ENCODE measurements around the gene GRK5. TPM values are rescaled to one million over a fixed set of nuclear protein-coding genes. Genes with fewer than 3 reads are reported as not detected.

The GRK5 gene
- total RNA-seq, 1 experiment from 2014 or later = 4.8 TPM

DNA sequence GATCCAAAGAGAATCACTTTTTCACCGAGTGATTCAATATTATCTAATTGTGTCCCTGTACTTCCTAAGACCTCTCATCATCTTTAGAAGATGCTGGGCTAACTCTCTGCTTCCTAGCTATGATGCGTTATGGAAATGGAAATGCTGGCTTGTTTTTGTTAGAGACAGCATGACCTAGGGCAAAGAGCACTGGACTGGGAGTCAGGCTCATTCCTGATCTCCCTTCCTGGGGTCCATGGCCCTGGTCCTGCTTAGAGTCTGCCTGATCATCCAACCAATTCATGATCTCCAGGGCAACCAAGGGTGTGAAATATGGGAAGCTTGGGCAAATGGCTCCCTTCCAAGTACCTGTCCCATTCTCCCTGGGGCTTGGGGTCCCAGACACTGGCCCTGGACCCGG, 198.8 kb downstream of the GRK5 start:
- BruUV-seq (replicated peaks) = no TSS peak
- Histone ChIP-seq H3K36me3 (ENCODE audit: low read depth) (no peaks in the 10 kb centered on the region), H3F3A (ENCODE audit: insufficient read depth, low read depth) (no peaks in the 10 kb centered on the region), H3K4me1 (replicated peaks; ENCODE audit: insufficient read depth) (no peaks in the 10 kb centered on the region), H3K4me3 (no peak overlapping the region), H3K9me3 (ENCODE audit: insufficient read depth, low read depth) (no peaks in the 10 kb centered on the region), H3K4me2 (no peak overlapping the region), H3K9me2 (ENCODE audit: insufficient read depth) (no peaks in the 10 kb centered on the region), H3K79me2 (ENCODE audit: low read depth) (no peaks in the 10 kb centered on the region), H3K27ac (no peak overlapping the region), H3K27me3 (ENCODE audit: insufficient read depth, low read depth) (no peaks in the 10 kb centered on the region), H2AFZ (no peak overlapping the region), H4K20me1 (ENCODE audit: insufficient read depth) (no peaks in the 10 kb centered on the region)
- no peak for DNase-seq
- ChIA-PET POLR2A (ENCODE audit: unreplicated experiment) (no interaction called here), CTCF (no interaction called here)
- intact Hi-C loops (cut with micrococcal nuclease; ENCODE audit: unreplicated experiment) = no loop called here
- no peak for TF ChIP-seq EZH2 (IDR thresholded peaks at IDR 0.05; ENCODE audit: low read depth)
- TF ChIP-seq, protein P1, sequence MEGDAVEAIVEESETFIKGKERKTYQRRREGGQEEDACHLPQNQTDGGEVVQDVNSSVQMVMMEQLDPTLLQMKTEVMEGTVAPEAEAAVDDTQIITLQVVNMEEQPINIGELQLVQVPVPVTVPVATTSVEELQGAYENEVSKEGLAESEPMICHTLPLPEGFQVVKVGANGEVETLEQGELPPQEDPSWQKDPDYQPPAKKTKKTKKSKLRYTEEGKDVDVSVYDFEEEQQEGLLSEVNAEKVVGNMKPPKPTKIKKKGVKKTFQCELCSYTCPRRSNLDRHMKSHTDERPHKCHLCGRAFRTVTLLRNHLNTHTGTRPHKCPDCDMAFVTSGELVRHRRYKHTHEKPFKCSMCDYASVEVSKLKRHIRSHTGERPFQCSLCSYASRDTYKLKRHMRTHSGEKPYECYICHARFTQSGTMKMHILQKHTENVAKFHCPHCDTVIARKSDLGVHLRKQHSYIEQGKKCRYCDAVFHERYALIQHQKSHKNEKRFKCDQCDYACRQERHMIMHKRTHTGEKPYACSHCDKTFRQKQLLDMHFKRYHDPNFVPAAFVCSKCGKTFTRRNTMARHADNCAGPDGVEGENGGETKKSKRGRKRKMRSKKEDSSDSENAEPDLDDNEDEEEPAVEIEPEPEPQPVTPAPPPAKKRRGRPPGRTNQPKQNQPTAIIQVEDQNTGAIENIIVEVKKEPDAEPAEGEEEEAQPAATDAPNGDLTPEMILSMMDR (conservative IDR thresholded peaks at IDR 0.05) = no peak

GRCh38 chr10:119406601-119407253, 199.4 kb downstream of the GRK5 start:
- H3K36me3 ChIP-seq (ENCODE audit: low read depth) = no peaks in the 10 kb centered on the region
- no peak for TF ChIP-seq EZH2 (IDR thresholded peaks at IDR 0.05; ENCODE audit: low read depth)
- TF ChIP-seq, protein P1 (conservative IDR thresholded peaks at IDR 0.05) = no peak
- H2AFZ ChIP-seq = no peak overlapping the region
- DNase-seq = no peak
- ChIA-PET POLR2A (ENCODE audit: unreplicated experiment) (no interaction called here), CTCF (interaction anchor here (0.6 kb wide), 1 partner anchor 103 kb away, joined by 5 read pairs; no protein-coding TSS in a partner anchor)
- no peaks in the 10 kb centered on the region for H3K9me2 ChIP-seq (ENCODE audit: insufficient read depth)
- H3F3A ChIP-seq (ENCODE audit: insufficient read depth, low read depth) = no peaks in the 10 kb centered on the region
- H3K27me3 ChIP-seq (ENCODE audit: insufficient read depth, low read depth) = no peaks in the 10 kb centered on the region
- no peaks in the 10 kb centered on the region for H4K20me1 ChIP-seq (ENCODE audit: insufficient read depth)
- no TSS peak for BruUV-seq (replicated peaks)
- H3K4me3 ChIP-seq = no peak overlapping the region
- no peak overlapping the region for H3K4me2 ChIP-seq
- H3K27ac ChIP-seq = no peak overlapping the region
- no peaks in the 10 kb centered on the region for H3K4me1 ChIP-seq (replicated peaks; ENCODE audit: insufficient read depth)
- H3K9me3 ChIP-seq (ENCODE audit: insufficient read depth, low read depth) = no peaks in the 10 kb centered on the region
- intact Hi-C loops (cut with micrococcal nuclease; ENCODE audit: unreplicated experiment) = no loop called here
- no peaks in the 10 kb centered on the region for H3K79me2 ChIP-seq (ENCODE audit: low read depth)

GRCh38 chr10:119407254-119407777, 199.9 kb downstream of the GRK5 start:
- Histone ChIP-seq H3K9me3 (ENCODE audit: insufficient read depth, low read depth) (no peaks in the 10 kb centered on the region), H3K9me2 (ENCODE audit: insufficient read depth) (no peaks in the 10 kb centered on the region), H3K27ac (no peak overlapping the region), H3K4me3 (no peak overlapping the region), H3K27me3 (ENCODE audit: insufficient read depth, low read depth) (no peaks in the 10 kb centered on the region), H3K79me2 (ENCODE audit: low read depth) (no peaks in the 10 kb centered on the region), H4K20me1 (ENCODE audit: insufficient read depth) (no peaks in the 10 kb centered on the region), H3K4me2 (no peak overlapping the region), H3K4me1 (replicated peaks; ENCODE audit: insufficient read depth) (no peaks in the 10 kb centered on the region), H2AFZ (no peak overlapping the region), H3F3A (ENCODE audit: insufficient read depth, low read depth) (no peaks in the 10 kb centered on the region), H3K36me3 (ENCODE audit: low read depth) (no peaks in the 10 kb centered on the region)
- BruUV-seq (replicated peaks) = no TSS peak
- POLR2A ChIA-PET (ENCODE audit: unreplicated experiment) = no interaction called here
- intact Hi-C loops (cut with micrococcal nuclease; ENCODE audit: unreplicated experiment) = no loop called here
- TF ChIP-seq, protein P1 (conservative IDR thresholded peaks at IDR 0.05) = no peak
- TF ChIP-seq EZH2 (IDR thresholded peaks at IDR 0.05; ENCODE audit: low read depth) = no peak
- CTCF ChIA-PET = interaction anchor here (0.6 kb wide), 1 partner anchor 104 kb away, joined by 5 read pairs; no protein-coding TSS in a partner anchor
- DNase-seq = no peak

Data from PC-9 (cell line).